Right atrium auricular region (tissue), 2 donors: ENCODE measurements around the gene LRRC7. TPM values are rescaled to one million over a fixed set of nuclear protein-coding genes. Genes with fewer than 3 reads are reported as not detected.

Experiments used
- DNase-seq: peaks from one replicate; pipeline ENCODE4 v3.0.0-alpha.2; 2019; ENCODE audit warnings: low spot score
- H3K27ac ChIP-seq, 2 donors: fragments of 200-600 bp; sonication (generic); 1 replicate in 1 of 2; 2 replicates in 1 of 2; pipeline ENCODE4 v1.5.1; 2016 to 2019
- H3K27me3 ChIP-seq, 2 donors: fragments of 200-600 bp; sonication (generic); one replicate each; pipeline versions ENCODE4 v1.5.1 to v1.6.0; 2017 to 2019
- H3K36me3 ChIP-seq: fragments of 200-600 bp; sonication (generic); one replicate; pipeline ENCODE4 v1.5.1; 2016
- H3K4me1 ChIP-seq, 2 donors: fragments of 200-600 bp; sonication (generic); one replicate each; pipeline versions ENCODE4 v1.5.1 to v1.6.0; 2017 to 2019
- H3K4me3 ChIP-seq, 2 donors: fragments of 200-600 bp; sonication (generic); 1 replicate in 1 of 2; 2 replicates in 1 of 2; pipeline ENCODE4 v1.5.1; 2017 to 2019; ENCODE audit warnings: mild to moderate bottlenecking in 1 of 2, moderate library complexity in 1 of 2
- H3K9me3 ChIP-seq, 2 donors: fragments of 200-600 bp; sonication (generic); one replicate each; pipeline ENCODE4 v1.5.1; 2019
- CTCF ChIP-seq, 2 donors: fragments of 200-600 bp; sonication (generic); IDR thresholded peaks; one replicate each; pipeline ENCODE4 v1.5.1; 2019; ENCODE audit warnings: antibody characterized with exemption in 2 of 2
- total RNA-seq, 2 donors: library from RNA; depleted of rRNA; stranded (reverse); fragments of >200 nt; gene quantifications; one replicate each; pipeline ENCODE4 v1.1.0, GENCODE V29; 2016

Gene LRRC7
- total RNA-seq, 2 donors from 2014 or later, result 0.75 to 14.3 TPM

GRCh38 chr1:69739251-69739605 lies 171.5 kb downstream of the LRRC7 start:
- H3K9me3 ChIP-seq, result no peaks in the 10 kb centered on the region
- H3K4me3 ChIP-seq, result no peak overlapping the region
- no peaks in the 10 kb centered on the region for H3K4me1 ChIP-seq
- DNase-seq, result no peak
- TF ChIP-seq CTCF (IDR thresholded peaks at IDR 0.05), result no peak
- no peaks in the 10 kb centered on the region for H3K36me3 ChIP-seq
- H3K27ac ChIP-seq, result no peak overlapping the region
- no peaks in the 10 kb centered on the region for H3K27me3 ChIP-seq

- Histone ChIP-seq H3K27ac (no peak overlapping the region), H3K36me3 (no peaks in the 10 kb centered on the region), H3K27me3 (no peaks in the 10 kb centered on the region), H3K4me1 (no peaks in the 10 kb centered on the region), H3K4me3 (no peak overlapping the region), H3K9me3 (no peaks in the 10 kb centered on the region)
- no peak for TF ChIP-seq CTCF (IDR thresholded peaks at IDR 0.05)
- no peak for DNase-seq
These were observed 175.4 kb downstream of the LRRC7 start for GRCh38 chr1:69743146-69743545.

GRCh38 chr1:69744381-69744780 lies 176.7 kb downstream of the LRRC7 start:
- TF ChIP-seq CTCF (IDR thresholded peaks at IDR 0.05), result no peak
- no peak overlapping the region for H3K27ac ChIP-seq
- H3K4me1 ChIP-seq, result no peaks in the 10 kb centered on the region
- no peak overlapping the region for H3K4me3 ChIP-seq
- DNase-seq, result no peak
- no peaks in the 10 kb centered on the region for H3K27me3 ChIP-seq
- no peaks in the 10 kb centered on the region for H3K9me3 ChIP-seq
- H3K36me3 ChIP-seq, result no peaks in the 10 kb centered on the region

- Histone ChIP-seq H3K27me3 (no peaks in the 10 kb centered on the region), H3K4me1 (no peaks in the 10 kb centered on the region), H3K36me3 (no peaks in the 10 kb centered on the region), H3K9me3 (no peaks in the 10 kb centered on the region), H3K4me3 (no peak overlapping the region), H3K27ac (no peak overlapping the region)
- no peak for TF ChIP-seq CTCF (IDR thresholded peaks at IDR 0.05)
- no peak for DNase-seq
These were observed 179.5 kb downstream of the LRRC7 start for GRCh38 chr1:69747207-69747606.

- Histone ChIP-seq H3K4me1 (no peaks in the 10 kb centered on the region), H3K9me3 (no peaks in the 10 kb centered on the region), H3K27ac (no peak overlapping the region), H3K27me3 (no peaks in the 10 kb centered on the region), H3K36me3 (no peaks in the 10 kb centered on the region), H3K4me3 (no peak overlapping the region)
- no peak for TF ChIP-seq CTCF (IDR thresholded peaks at IDR 0.05)
- no peak for DNase-seq
These were observed 182.9 kb downstream of the LRRC7 start for GRCh38 chr1:69750638-69751037.

- H3K27ac ChIP-seq, result no peak overlapping the region
- H3K4me1 ChIP-seq, result no peaks in the 10 kb centered on the region
- no peaks in the 10 kb centered on the region for H3K36me3 ChIP-seq
These were observed 185.1 kb downstream of the LRRC7 start for GRCh38 chr1:69752831-69753230.

More at GRCh38 chr1:69752831-69753230, 185.1 kb downstream of the LRRC7 start:
- TF ChIP-seq CTCF (IDR thresholded peaks at IDR 0.05), result no peak
- no peaks in the 10 kb centered on the region for H3K27me3 ChIP-seq
- no peaks in the 10 kb centered on the region for H3K9me3 ChIP-seq
- no peak overlapping the region for H3K4me3 ChIP-seq
- DNase-seq, result no peak
